HEK293 (cell line): ENCODE data around the gene TLR2.

ENCODE experiments used
- CTCF ChIA-PET: fragments of 350-600 bp; formaldehyde crosslinking; extraction: SDS; loops from one replicate; lab custom pipeline; 2021; ENCODE audit warnings: antibody characterized with exemption; lab: Yijun Ruan, JAX
- POLR2A ChIA-PET: fragments of 300-600 bp; formaldehyde crosslinking; extraction: SDS; loops from one replicate; lab custom pipeline; 2020; ENCODE audit warnings: antibody characterized with exemption, inconsistent platforms; lab: Yijun Ruan, JAX
- H3K27ac ChIP-seq: fragments of 200-500 bp; sonication (Bioruptor generic); 2 replicates; pipeline ENCODE4 v1.5.1; 2014; ENCODE audit warnings: low read depth, low read length, control low read depth, inconsistent platforms; ENCODE audit errors: extremely low read depth
- H3K36me3 ChIP-seq, 2 experiments: fragments of 200-500 bp in 1 of 2; sonication (Bioruptor generic) in 1 of 2; 1 replicate in 1 of 2; 2 replicates in 1 of 2; pipeline ENCODE4 v1.5.1; 2014 to 2017; ENCODE audit warnings: inconsistent platforms in 2 of 2, low read length in 2 of 2; ENCODE audit not compliant: control insufficient read depth in 2 of 2, insufficient read depth in 1 of 2
- H3K4me1 ChIP-seq: fragments of 200-500 bp; sonication (Bioruptor generic); 2 replicates; pipeline ENCODE4 v1.5.1; 2014; ENCODE audit warnings: mild to moderate bottlenecking, low read length, inconsistent platforms; ENCODE audit not compliant: control insufficient read depth, insufficient read depth
- H3K4me3 ChIP-seq: 2 replicates; pipeline ENCODE4 v1.5.1; 2011; ENCODE audit warnings: low read depth, mild to moderate bottlenecking, control low read depth, low read length, moderate library complexity
- H3K9me3 ChIP-seq: fragments of 200-500 bp; sonication (Bioruptor generic); 2 replicates; pipeline ENCODE4 v1.5.1; 2014; ENCODE audit warnings: low read depth, low read length, inconsistent platforms; ENCODE audit not compliant: control insufficient read depth, insufficient read depth
- ZBTB17 ChIP-seq: fragments of 450-650 bp; formaldehyde crosslinking; IDR thresholded peaks from 2 replicates; pipeline ENCODE4 v1.5.1; 2016; ENCODE audit warnings: missing biosample characterization, missing genetic modification characterization
- ZBTB7A ChIP-seq: fragments of 450-650 bp; formaldehyde crosslinking; IDR thresholded peaks from 2 replicates; pipeline ENCODE4 v1.5.1; 2016; ENCODE audit warnings: low read depth, missing biosample characterization, missing genetic modification characterization
- ZFHX2 ChIP-seq: fragments of 450-650 bp; formaldehyde crosslinking; conservative IDR thresholded peaks from 2 replicates; pipeline ENCODE4 v1.5.1; 2016; ENCODE audit warnings: missing biosample characterization, missing genetic modification characterization
- ZNF211 ChIP-seq: fragments of 450-650 bp; formaldehyde crosslinking; IDR thresholded peaks from 2 replicates; pipeline ENCODE4 v1.5.1; 2016; ENCODE audit warnings: low read depth, missing biosample characterization, missing genetic modification characterization
- ZNF223 ChIP-seq: fragments of 450-650 bp; formaldehyde crosslinking; IDR thresholded peaks from 2 replicates; pipeline ENCODE4 v1.5.1; 2016; ENCODE audit warnings: missing biosample characterization, missing genetic modification characterization
- ZNF37A ChIP-seq: fragments of 450-650 bp; IDR thresholded peaks from 2 replicates; pipeline ENCODE4 v1.5.1; 2018; ENCODE audit warnings: missing biosample characterization, missing genetic modification characterization
- ZNF510 ChIP-seq: fragments of 450-650 bp; formaldehyde crosslinking; IDR thresholded peaks from 2 replicates; pipeline ENCODE4 v1.5.1; 2018; ENCODE audit warnings: mild to moderate bottlenecking, missing genetic modification characterization, missing biosample characterization; ENCODE audit not compliant: insufficient replicate concordance
- ZNF623 ChIP-seq: fragments of 450-650 bp; formaldehyde crosslinking; IDR thresholded peaks from 2 replicates; pipeline ENCODE4 v1.5.1; 2016; ENCODE audit warnings: missing biosample characterization, missing genetic modification characterization
- ZNF629 ChIP-seq: fragments of 450-650 bp; formaldehyde crosslinking; IDR thresholded peaks from 2 replicates; pipeline ENCODE4 v1.5.1; 2017; ENCODE audit warnings: missing biosample characterization, missing genetic modification characterization
- ZNF654 ChIP-seq: fragments of 450-650 bp; formaldehyde crosslinking; IDR thresholded peaks from 2 replicates; pipeline ENCODE4 v1.5.1; 2016; ENCODE audit warnings: low read depth, missing biosample characterization, missing genetic modification characterization
- ZNF776 ChIP-seq: fragments of 450-650 bp; formaldehyde crosslinking; IDR thresholded peaks from 2 replicates; pipeline ENCODE4 v1.5.0; 2017; ENCODE audit warnings: missing biosample characterization, missing genetic modification characterization, borderline replicate concordance
- ZSCAN30 ChIP-seq: fragments of 450-650 bp; IDR thresholded peaks from 2 replicates; pipeline ENCODE4 v1.5.1; 2018; ENCODE audit warnings: missing biosample characterization, mild to moderate bottlenecking, missing genetic modification characterization, moderate library complexity
- ZXDB ChIP-seq: fragments of 450-650 bp; formaldehyde crosslinking; IDR thresholded peaks from 2 replicates; pipeline ENCODE4 v1.5.1; 2016; ENCODE audit warnings: missing biosample characterization, missing genetic modification characterization

The TLR2 gene

DNA sequence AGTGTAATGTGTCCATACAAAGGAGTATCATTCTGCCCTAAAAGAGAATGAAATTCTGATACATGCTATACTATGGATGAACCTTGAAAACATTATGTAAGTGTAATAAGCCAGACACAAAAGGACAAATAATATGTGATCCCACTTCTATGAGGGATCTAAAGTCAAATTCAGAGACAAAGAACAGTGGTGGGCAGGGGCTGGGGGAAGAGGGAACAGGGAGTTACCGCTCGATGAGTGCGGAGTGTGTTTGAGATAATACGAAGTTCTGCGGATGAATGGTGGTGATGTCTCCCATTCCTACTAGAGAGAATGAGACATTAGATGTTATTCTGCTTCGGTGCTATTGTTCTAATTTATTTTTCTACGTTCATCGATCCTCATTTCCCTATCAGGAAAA is 46.1 kb upstream of the TLR2 start (continued):
- TF ChIP-seq ZNF223 (tag by site-specific recombination) = no peak

GRCh38 chr4:153638999-153639398 is 45.1 kb upstream of the TLR2 start:
- H3K36me3 ChIP-seq = peaks cover 0 to 32% of the 10 kb centered on the region in 2 experiments; a peak in 1 of 3 replicates
- H3K9me3 ChIP-seq = no peaks in the 10 kb centered on the region
- ChIA-PET CTCF (no interaction called here), POLR2A (no interaction called here)
- H3K4me1 ChIP-seq = no peaks in the 10 kb centered on the region
- TF ChIP-seq ZSCAN30 (tag by site-specific recombination) = no peak
- no peak for TF ChIP-seq ZNF629 (tag by site-specific recombination)
- TF ChIP-seq ZNF623 (tag by site-specific recombination) = peak; percentile 91
- TF ChIP-seq ZXDB (tag by site-specific recombination) = no peak
- no peak for TF ChIP-seq ZNF37A (tag by site-specific recombination)
- no peak overlapping the region for H3K4me3 ChIP-seq
- H3K27ac ChIP-seq = no peak overlapping the region

DNA sequence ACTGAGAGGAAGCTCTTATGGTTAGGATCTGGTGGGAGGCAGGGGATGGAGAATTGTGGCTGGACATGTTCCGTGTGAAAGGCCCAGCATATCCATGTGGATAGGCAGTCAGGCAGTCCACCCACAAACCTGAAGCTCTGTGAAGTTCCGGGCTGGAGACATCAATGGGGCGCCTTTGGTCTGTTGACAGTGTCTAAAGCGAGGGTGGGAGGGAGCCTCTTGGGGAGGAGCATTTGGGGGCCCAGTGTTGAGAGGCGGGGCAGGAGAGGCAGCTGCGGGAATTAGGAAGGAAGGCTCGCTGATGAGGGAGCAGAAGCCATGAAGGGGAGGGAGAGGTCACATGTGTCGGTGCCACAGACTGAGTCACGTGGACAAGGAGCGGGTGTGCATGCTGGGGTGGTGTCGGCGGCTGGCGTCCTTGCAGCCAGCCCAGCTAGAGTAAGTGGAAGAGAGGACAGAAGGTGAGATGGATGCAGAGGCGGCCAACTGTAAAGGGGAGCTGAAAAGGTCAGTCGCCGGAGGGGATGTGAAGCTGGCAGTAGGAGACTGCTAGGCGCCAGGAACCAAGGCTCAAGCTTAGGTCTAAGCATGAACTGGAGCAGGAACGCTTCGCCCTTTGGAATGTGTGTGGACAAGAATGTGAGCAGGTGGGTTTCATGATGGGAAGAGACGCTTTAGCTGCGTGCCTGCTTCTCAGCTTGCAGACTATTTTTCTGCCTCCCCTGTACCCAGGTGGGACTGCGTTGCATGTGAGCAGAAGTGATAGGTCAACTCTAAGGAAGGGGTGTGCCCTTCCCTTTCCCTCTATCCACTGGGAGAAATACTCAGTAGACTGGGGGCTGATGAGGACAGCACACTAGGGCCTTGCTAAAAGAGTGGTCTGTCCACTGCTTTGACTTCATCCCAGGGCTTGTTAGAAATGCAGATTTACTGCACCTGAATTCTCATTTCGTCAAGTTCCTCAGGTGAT is 44.0 kb upstream of the TLR2 start:
- ChIA-PET POLR2A (interaction anchor here (0.6 kb wide), 1 partner anchor 275 kb away, joined by 4 read pairs; no protein-coding TSS in a partner anchor), CTCF (interaction anchor here (0.7 kb wide), 1 partner anchor 207 kb away, joined by 3 read pairs; no protein-coding TSS in a partner anchor)
- Histone ChIP-seq H3K9me3 (no peaks in the 10 kb centered on the region), H3K27ac (no peak overlapping the region), H3K4me1 (no peaks in the 10 kb centered on the region), H3K36me3 (peaks cover 0 to 20% of the 10 kb centered on the region in 2 experiments; a peak in 1 of 3 replicates), H3K4me3 (no peak overlapping the region)
- TF ChIP-seq ZBTB7A (no peak), ZFHX2 (tag by site-specific recombination) (0 out of 2 replicates have a peak, but pooled peaks have one; percentile 7)

GRCh38 chr4:153641532-153641931 is 42.5 kb upstream of the TLR2 start:
- POLR2A ChIA-PET = no interaction called here
- Histone ChIP-seq H3K27ac (no peak overlapping the region), H3K4me1 (no peaks in the 10 kb centered on the region), H3K4me3 (no peak overlapping the region), H3K36me3 (peaks cover 0 to 7% of the 10 kb centered on the region in 2 experiments; a peak in 1 of 3 replicates), H3K9me3 (no peaks in the 10 kb centered on the region)
- CTCF ChIA-PET = no interaction called here
- TF ChIP-seq ZNF211 = no peak

DNA sequence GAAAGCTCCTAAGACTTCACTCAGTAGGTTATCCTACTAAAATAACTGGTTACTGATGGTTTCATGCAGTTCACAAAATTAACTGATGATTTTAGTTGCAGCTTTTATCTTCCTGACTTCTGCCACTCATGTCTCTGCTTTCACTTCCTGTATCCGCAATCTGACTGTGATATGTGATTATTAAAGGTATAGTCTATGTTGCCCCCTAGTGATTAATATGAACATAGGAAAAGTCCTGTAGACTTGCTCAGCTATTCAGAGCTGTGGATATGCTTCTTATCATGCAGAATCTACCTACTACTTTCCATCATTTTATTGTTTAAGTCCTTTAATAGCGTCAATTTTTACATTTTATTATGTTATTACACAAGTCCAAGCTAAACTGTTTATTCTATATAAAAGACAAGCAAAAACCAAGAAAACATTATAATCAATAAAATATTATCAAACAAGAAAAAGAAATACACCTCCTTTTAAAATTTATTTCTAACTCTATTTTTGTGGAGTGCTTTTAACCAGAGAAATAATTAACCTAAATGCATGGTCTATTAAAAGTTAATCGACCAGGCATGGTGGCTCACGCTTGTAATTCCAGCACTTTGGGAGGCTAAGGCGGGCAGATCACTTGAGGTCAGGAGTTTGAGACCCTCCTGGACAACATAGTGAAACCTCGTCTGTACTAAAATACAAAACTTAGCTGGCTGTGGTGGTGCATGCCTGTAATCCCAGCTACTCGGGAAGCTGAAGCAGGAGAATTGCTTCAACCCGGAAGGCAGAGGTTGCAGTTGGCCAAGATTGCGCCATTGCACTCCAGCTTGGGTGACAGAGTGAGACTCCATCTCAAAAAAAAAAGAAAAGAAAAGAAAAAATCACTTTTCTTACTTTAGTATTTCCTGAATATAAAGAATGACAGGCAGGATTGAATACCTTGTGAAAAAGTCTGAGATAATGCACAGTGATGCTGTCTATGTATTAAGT is 40.4 kb upstream of the TLR2 start:
- H3K4me3 ChIP-seq = no peak overlapping the region
- TF ChIP-seq ZNF776 = no peak
- 0 out of 2 replicates have a peak, but pooled peaks have one; percentile 28 for TF ChIP-seq ZBTB17 (tag by site-specific recombination)
- TF ChIP-seq ZNF654 (tag by site-specific recombination) = peak; percentile 69
- TF ChIP-seq ZNF510 (tag by site-specific recombination) = peak; percentile 4
- no peaks in the 10 kb centered on the region for H3K9me3 ChIP-seq
- ChIA-PET POLR2A (interaction anchor here (0.7 kb wide), 1 partner anchor 178 kb away, joined by 3 read pairs; no protein-coding TSS in a partner anchor), CTCF (interaction anchor here (0.6 to 2.2 kb wide), 19 partner anchors 9 to 829 kb away, joined by 3 to 13 read pairs (median 3); no protein-coding TSS in a partner anchor)
- no peaks in the 10 kb centered on the region for H3K36me3 ChIP-seq
- H3K27ac ChIP-seq = no peak overlapping the region
- no peaks in the 10 kb centered on the region for H3K4me1 ChIP-seq
